RPMI7951 (cell line): ENCODE measurements around the gene ZNF503. TPM values are rescaled to one million over a fixed set of nuclear protein-coding genes. Genes with fewer than 3 reads are reported as not detected.
A peak's percentile ranks its signal among the peaks of the same experiment; 100 is the strongest.
"Not testable (repeated sequence)": the region's sequence is repeated elsewhere in the genome, so short reads cannot be mapped to it uniquely, and the experiment has no call there.

Experiments used
- DNase-seq: peaks from one replicate; pipeline ENCODE4 v3.0.0-alpha.2; 2012; ENCODE audit warnings: low read depth
- total RNA-seq: library from RNA; depleted of rRNA; stranded (reverse); fragments of >200 nt; shearing (Covaris generic); gene quantifications from 2 replicates; pipeline ENCODE4 v1.2.3, GENCODE V29; 2014

ZNF503 gene
- total RNA-seq, 1 experiment from 2014 or later: 2.2 TPM

GRCh38 chr10:75395066-75395931, 6.3 kb downstream of the ZNF503 start:
- no peak for DNase-seq

DNA sequence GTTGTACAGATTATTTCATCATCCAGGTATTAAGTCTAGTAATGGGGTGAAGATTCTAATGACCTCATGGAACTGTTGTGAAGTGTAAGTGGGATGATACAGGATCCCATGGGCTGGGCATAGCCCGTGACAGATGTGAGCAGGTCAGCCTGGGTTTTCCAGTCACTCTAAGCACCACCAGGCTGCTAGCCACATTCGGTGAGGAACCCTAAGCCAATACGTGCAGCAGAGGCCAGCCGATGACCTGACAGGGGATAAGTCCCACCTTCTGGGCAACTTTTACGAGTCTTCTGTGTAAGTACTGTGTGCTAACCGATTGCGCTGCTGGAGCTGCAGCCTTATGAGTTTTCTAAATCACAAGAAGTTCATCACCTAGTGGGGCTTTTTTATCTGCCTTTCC, 7.3 kb downstream of the ZNF503 start:
- no peak for DNase-seq

GRCh38 chr10:75392744-75393143, 8.8 kb downstream of the ZNF503 start:
- no peak for DNase-seq

DNA sequence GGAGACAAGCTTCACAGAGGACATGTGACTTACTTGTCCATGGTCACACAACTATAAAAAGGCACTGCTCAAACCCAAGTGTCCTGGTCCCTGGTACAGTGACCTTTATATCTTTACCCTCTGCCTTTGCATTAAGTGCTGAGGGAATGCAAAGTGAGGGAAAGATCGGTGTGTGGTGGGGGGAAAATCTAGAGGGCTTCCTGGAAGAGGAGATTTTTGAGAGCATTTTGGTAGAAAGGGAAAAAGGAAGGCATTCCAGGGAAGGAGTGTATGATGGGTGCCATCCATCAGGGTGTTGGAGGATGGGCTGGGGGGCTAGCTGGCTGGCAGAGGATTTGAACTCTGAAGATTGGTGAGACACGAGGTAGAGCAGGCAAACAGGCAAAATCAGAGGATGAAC, 9.3 kb downstream of the ZNF503 start:
- no peak for DNase-seq

DNA sequence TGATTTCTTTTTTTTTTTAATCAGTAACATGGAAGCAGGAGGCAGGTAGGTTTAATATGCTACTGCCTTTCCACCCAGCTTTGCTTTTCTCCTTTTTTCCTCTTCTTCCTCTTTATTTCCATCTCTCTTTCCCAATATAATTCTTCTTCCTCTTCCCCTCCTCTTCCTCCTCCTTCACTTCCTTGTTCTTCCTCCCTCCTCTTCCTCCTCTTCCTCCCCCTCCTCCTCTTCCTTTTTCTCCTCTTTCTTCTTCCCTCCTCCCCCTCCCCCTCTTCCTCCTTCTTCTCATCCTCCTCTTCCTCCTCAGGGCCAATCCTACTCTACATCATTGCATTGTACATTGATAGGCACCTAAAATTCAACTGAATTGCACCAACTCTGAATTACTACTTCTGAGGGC, 11.4 kb downstream of the ZNF503 start:
- DNase-seq: no peak

DNA sequence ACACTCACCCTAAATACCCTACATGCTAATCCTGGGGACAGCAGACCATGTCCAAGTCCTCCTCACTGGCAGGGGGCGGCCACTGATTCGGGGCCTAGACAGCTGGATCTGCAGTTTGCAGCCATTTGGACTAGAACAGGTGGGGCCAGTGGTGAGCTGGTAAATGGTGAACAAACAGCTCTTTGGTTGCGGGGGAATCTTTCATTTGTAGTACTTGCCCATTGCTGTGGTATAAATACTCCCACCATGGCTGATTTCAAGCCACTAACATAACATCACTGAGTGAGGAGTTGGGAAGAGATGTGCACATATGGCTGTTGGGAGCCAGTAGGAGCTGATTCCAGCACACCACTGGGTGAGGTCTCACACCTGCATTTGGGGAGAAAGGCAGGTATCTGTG, 13.5 kb downstream of the ZNF503 start:
- DNase-seq: no peak

- DNase-seq: no peak
Observed at GRCh38 chr10:75386128-75386527, 15.4 kb downstream of the ZNF503 start.

DNA sequence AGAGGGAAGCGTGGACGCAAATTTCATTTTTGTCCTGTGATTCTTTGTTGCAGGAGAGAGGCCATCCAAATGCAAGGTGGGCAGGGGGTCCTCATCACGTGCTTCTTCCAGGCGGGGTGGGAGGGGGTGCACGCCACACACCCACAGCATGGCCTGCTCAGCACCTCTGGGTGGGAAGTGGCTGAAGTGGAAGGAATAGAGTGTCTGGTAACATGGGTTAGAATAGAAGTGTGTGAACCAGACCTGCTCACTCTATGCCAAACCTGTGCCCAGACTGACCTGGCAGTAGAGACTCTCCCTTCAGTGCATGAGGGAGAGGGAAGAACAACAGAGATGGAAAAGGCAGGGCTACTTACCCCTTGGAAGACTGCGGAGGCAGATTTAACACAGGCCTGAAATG, 21.7 kb downstream of the ZNF503 start:
- DNase-seq: no peak

- DNase-seq: no peak
Observed at GRCh38 chr10:75379212-75379724, 22.3 kb downstream of the ZNF503 start.

DNA sequence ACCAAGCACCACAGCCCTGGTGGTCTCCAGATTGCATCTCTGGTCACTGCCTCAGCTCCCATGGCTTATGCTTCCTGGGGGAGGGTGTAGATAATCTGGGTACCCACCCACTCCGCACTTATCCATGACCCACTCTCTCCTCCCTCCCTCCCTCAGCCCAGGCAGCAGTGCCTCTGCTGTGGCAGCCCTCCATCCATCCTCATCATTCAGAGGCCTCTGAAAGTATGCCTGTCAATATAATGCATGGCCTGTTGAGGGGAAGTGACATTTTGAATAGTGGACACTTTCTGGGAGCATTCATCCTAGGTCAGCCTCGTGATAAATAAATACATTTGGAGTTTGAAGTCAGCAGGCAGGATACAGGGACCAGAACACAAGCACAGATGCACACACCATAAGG, 23.2 kb downstream of the ZNF503 start:
- no peak for DNase-seq

- no peak for DNase-seq
Observed at GRCh38 chr10:75377869-75378268, 23.7 kb downstream of the ZNF503 start.

GRCh38 chr10:75375838-75376237, 25.7 kb downstream of the ZNF503 start:
- no peak for DNase-seq

GRCh38 chr10:75371010-75371409, 30.6 kb downstream of the ZNF503 start:
- DNase-seq: no peak

GRCh38 chr10:75369838-75370237, 31.7 kb downstream of the ZNF503 start:
- not testable (repeated sequence) for DNase-seq

GRCh38 chr10:75367901-75368300, 33.7 kb downstream of the ZNF503 start:
- no peak for DNase-seq

- DNase-seq: no peak
Observed at GRCh38 chr10:75367021-75367487, 34.5 kb downstream of the ZNF503 start.

- no peak for DNase-seq
Observed at GRCh38 chr10:75363431-75363830, 38.1 kb downstream of the ZNF503 start.

- DNase-seq: not testable (repeated sequence)
Observed at GRCh38 chr10:75359876-75360275, 41.7 kb downstream of the ZNF503 start.

DNA sequence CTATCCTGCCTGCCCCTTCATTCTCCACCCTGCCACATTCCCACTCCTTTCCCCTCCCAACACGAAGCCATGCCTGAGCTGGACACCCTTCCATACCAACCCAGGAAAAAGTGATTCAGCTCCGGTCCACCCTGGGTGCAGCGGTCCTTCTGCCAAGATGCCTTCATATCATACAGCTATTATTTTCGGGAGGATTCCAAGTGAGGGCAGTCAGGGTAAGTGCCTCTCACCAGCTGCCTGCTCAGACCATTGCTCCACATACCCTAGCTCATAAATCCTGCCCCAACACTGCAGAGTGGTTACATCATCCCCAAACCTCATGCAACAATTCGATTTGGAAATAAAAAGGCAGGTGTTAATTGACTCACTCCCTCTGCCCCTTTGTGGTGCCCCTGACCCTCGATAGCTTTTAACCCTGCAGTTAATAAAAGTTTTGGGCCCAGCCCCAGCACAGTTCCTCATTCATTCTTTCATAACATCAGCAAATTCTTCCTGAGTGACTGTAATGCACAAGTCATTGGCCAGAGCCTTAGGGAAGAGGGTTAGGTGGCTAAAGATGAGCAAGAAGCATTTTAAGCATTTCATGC, 42.6 kb downstream of the ZNF503 start:
- DNase-seq: peak; percentile 87

DNA sequence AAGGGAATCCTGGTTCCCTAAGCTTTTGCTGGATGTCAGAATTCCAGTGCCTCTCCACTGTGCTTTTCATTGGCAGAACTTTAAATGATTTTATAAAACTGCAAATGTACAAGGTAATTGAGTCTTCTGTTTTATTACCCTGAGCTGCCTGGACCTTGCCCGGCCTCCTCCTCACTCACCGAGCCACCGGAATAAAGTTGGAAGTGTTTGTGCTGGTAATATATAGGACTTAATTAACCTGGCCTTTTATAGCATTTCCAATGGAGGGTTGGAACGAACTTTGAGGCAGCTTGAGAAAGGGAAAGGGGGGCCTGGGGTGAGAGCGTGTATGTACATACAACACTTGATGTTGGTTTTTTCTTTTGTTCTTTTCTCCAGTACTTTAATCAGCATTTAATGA, 43.4 kb downstream of the ZNF503 start:
- no peak for DNase-seq

DNA sequence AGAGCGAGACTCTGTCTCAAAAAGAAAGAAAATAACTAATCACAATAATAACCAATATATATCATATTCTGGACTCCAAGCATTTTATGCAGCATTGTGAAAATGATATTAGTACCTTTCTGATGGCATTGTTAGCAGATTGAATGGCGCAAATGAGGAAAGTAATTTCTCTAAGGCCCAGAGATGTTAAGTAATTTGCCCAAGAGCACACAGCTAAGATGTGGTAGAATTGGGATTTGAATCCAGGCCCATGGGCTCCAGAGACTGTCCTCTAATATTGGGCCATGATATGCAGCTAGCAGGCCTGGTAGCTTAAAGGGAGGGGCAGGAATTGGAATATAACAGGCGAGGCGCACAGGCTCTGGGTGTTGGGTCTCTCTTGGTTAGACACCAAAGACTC, 44.1 kb downstream of the ZNF503 start:
- DNase-seq: no peak

GRCh38 chr10:75356484-75356883, 45.1 kb downstream of the ZNF503 start:
- DNase-seq: no peak

- peak; percentile 46 for DNase-seq
Observed at GRCh38 chr10:75355706-75356105, 45.9 kb downstream of the ZNF503 start.
